Measurements from ENCODE around the gene PHLPP1. TPM values are rescaled to one million over a fixed set of nuclear protein-coding genes. Genes with fewer than 3 reads are reported as not detected.

The PHLPP1 gene
- total and polyA plus RNA-seq, 10 donors, result 1.2 to 10.6 (median 6.7) TPM

DNA sequence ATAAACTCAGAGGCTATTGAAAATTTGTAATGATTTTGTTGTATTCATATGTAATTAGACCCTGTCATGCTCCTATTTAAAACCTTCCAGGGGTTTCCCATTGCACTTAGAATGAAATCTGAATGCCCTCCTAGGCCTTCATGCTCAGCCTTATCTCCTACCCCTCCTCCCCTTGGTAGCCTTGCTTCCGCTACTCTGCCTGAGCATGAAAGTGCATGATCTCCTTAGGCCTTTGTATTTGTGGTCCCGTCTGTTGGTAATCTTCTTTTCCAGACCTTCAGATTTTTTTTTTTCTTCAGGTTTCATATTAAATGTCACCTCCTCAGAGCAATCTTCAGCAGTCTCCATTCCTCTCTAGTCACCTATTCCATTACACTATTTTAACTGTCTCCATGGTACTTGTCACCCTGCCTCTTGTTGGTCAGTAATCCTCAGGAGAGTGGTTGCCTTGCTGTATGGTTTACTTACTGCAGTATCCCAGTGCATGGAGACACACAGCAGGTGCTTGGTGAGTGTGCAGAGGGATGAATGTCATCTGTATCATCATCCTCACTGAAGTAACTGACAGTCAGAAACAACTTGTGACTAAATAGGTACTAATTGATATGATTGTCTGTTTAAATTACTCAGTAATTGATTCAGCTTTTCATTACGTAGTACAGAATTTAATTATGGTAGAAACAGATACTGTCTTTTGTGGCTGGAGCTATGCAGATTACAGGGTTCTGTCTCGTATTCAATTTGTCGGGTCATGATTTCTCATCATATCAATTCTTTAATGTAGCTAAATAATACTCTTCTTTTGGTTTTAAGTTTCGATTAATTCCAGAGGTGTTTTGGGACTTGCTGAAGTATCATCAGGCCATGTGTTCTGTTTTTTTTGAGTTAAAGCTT lies 63.9 kb downstream of the PHLPP1 start:
- Histone ChIP-seq H3K27me3 (replicated peaks in 1 of 7) (no peaks in the 10 kb centered on the region), H3K9me3 (no peaks in the 10 kb centered on the region), H3K36me3 (no peaks in the 10 kb centered on the region), H3K4me3 (no peak overlapping the region), H3K27ac (no peak overlapping the region), H3K4me1 (peaks cover 0 to 24% (median 4%) of the 10 kb centered on the region in 6 donors)
- DNase-seq, result no peak
- intact Hi-C loops (cut with DNase I; ENCODE audit: low total_unique reads), result no loop called here
- TF ChIP-seq, protein P1, sequence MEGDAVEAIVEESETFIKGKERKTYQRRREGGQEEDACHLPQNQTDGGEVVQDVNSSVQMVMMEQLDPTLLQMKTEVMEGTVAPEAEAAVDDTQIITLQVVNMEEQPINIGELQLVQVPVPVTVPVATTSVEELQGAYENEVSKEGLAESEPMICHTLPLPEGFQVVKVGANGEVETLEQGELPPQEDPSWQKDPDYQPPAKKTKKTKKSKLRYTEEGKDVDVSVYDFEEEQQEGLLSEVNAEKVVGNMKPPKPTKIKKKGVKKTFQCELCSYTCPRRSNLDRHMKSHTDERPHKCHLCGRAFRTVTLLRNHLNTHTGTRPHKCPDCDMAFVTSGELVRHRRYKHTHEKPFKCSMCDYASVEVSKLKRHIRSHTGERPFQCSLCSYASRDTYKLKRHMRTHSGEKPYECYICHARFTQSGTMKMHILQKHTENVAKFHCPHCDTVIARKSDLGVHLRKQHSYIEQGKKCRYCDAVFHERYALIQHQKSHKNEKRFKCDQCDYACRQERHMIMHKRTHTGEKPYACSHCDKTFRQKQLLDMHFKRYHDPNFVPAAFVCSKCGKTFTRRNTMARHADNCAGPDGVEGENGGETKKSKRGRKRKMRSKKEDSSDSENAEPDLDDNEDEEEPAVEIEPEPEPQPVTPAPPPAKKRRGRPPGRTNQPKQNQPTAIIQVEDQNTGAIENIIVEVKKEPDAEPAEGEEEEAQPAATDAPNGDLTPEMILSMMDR (IDR thresholded peaks at IDR 0.05 in 8 of 11, conservative IDR thresholded peaks at IDR 0.05 in 3 of 11), result no peak
- no peak for TF ChIP-seq POLR2A (IDR thresholded peaks at IDR 0.05)
- no peak for TF ChIP-seq POLR2AphosphoS5 (IDR thresholded peaks at IDR 0.05)
- WGBS, 5 donors, result 91 to 96% (median 95%) methylated on average over 6 of the region's 6 CpGs

- DNase-seq, result no peak
- no peaks in the 10 kb centered on the region for H3K36me3 ChIP-seq
- 91 to 98% (median 92%) methylated on average over 3 of the region's 3 CpGs for WGBS, 5 donors
- H3K4me1 ChIP-seq, result peaks cover 0 to 37% (median 12%) of the 10 kb centered on the region in 6 donors
- H3K9me3 ChIP-seq, result no peaks in the 10 kb centered on the region
- intact Hi-C loops (cut with DNase I; ENCODE audit: low total_unique reads), result no loop called here
- TF ChIP-seq POLR2AphosphoS5 (IDR thresholded peaks at IDR 0.05), result no peak
- TF ChIP-seq POLR2A (IDR thresholded peaks at IDR 0.05), result no peak
- TF ChIP-seq, protein P1 (IDR thresholded peaks at IDR 0.05 in 8 of 11, conservative IDR thresholded peaks at IDR 0.05 in 3 of 11), result no peak
- H3K27me3 ChIP-seq (replicated peaks in 1 of 7), result no peaks in the 10 kb centered on the region
- no peak overlapping the region for H3K4me3 ChIP-seq
- H3K27ac ChIP-seq, result peak overlapping the region in 1 of 8 donors; percentile 58
Observed at GRCh38 chr18:62781262-62781661, 65.9 kb downstream of the PHLPP1 start.

DNA sequence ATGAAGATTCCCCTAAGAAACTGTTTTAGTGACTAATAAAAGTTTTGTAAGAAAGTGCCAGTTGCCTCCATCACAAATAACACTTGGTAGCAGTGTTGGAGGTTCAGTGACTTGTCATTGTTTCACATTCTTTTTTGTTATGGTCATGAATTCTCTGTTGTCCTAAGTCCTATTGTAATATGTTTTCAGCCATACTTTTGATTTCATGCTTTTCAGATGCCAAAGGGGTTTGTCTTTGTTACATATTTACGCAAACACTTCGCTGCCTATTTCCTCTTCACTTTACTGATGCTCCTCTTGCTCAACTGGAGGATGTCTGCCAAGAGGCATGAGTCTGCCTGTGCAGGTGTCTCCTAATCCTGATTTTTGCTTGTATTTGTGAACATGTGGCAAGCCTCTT lies 66.6 kb downstream of the PHLPP1 start:
- H3K4me3 ChIP-seq, result no peak overlapping the region
- WGBS, 5 donors, result 49 to 82% (median 65%) methylated on average over 2 of the region's 2 CpGs
- H3K27me3 ChIP-seq (replicated peaks in 1 of 7), result no peaks in the 10 kb centered on the region
- H3K36me3 ChIP-seq, result no peaks in the 10 kb centered on the region
- H3K27ac ChIP-seq, result peak overlapping the region in 3 of 8 donors; percentile 23 to 58 (median 38)
- no peaks in the 10 kb centered on the region for H3K9me3 ChIP-seq
- peaks cover 0 to 37% (median 12%) of the 10 kb centered on the region in 6 donors for H3K4me1 ChIP-seq
- no peak for DNase-seq
- intact Hi-C loops (cut with DNase I; ENCODE audit: low total_unique reads), result no loop called here
- TF ChIP-seq POLR2A (IDR thresholded peaks at IDR 0.05), result no peak
- TF ChIP-seq, protein P1 (IDR thresholded peaks at IDR 0.05 in 8 of 11, conservative IDR thresholded peaks at IDR 0.05 in 3 of 11), result no peak
- TF ChIP-seq POLR2AphosphoS5 (IDR thresholded peaks at IDR 0.05), result peak in 1 of 3 donors; percentile 34

- Histone ChIP-seq H3K27ac (peak overlapping the region in 2 of 8 donors; percentile 5 to 9), H3K4me1 (peaks cover 0 to 37% (median 15%) of the 10 kb centered on the region in 6 donors), H3K9me3 (no peaks in the 10 kb centered on the region), H3K36me3 (no peaks in the 10 kb centered on the region), H3K4me3 (no peak overlapping the region), H3K27me3 (replicated peaks in 1 of 7) (no peaks in the 10 kb centered on the region)
- 24 to 46% (median 30%) methylated on average over 4 of the region's 4 CpGs for whole genome bisulfite sequencing, 5 donors
- TF ChIP-seq POLR2AphosphoS5 (IDR thresholded peaks at IDR 0.05) (no peak), POLR2A (IDR thresholded peaks at IDR 0.05) (no peak)
- TF ChIP-seq, protein P1 (IDR thresholded peaks at IDR 0.05 in 8 of 11, conservative IDR thresholded peaks at IDR 0.05 in 3 of 11), result no peak
- no peak for DNase-seq
- intact Hi-C loops (cut with DNase I; ENCODE audit: low total_unique reads), result no loop called here
Observed at GRCh38 chr18:62784338-62784965, 69.1 kb downstream of the PHLPP1 start.

Measured in spleen (tissue), 11 donors.